GM23338 (cell line): ENCODE data around the gene RNF214.

Source experiments
- EZH2phosphoT487 ChIP-seq: fragments of 200-600 bp; sonication (generic); IDR thresholded peaks from one replicate; pipeline ENCODE4 v1.8.1; 2018; ENCODE audit warnings: antibody characterized with exemption; ENCODE audit not compliant: unreplicated experiment
- POLR2AphosphoS5 ChIP-seq: IDR thresholded peaks from 2 replicates; pipeline ENCODE4 v1.6.1; 2016; ENCODE audit warnings: antibody characterized with exemption, low read depth
- STAT1 ChIP-seq: IDR thresholded peaks from one replicate; pipeline ENCODE4 v1.6.1; 2016; ENCODE audit warnings: antibody characterized with exemption; ENCODE audit not compliant: unreplicated experiment
- TF ChIP-seq, protein P1 (sequence below): IDR thresholded peaks from one replicate; pipeline ENCODE4 v1.6.1; 2018; ENCODE audit warnings: antibody characterized with exemption; ENCODE audit not compliant: unreplicated experiment
- TF ChIP-seq, protein P2 (sequence below), 2 experiments: fragments of 200-600 bp in 1 of 2; sonication (generic) in 1 of 2; conservative IDR thresholded peaks; 2 replicates each; pipeline versions ENCODE4 v1.5.1 to v1.6.1; 2016 to 2017; ENCODE audit warnings: antibody characterized with exemption in 2 of 2, low read depth in 2 of 2, mild to moderate bottlenecking in 2 of 2, moderate library complexity in 1 of 2

DNA sequence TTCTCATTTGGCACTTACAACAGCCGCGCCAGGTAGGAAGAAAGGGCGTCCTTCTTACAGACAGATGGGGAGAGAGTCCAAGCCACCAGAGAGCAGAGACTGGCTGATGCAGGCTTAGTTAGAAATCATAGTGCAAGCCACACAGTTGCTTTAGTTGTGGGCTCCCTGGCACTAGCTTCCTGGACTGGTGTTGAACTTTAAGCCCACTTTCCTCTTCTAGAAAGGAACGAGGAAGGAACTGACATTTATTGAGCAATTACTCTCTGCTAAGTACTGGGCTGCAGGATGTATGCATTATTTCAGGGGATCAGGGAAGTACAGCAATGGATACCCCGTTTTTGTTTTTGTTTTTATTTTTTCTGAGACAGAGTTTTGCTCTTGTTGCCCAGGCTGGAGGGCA, 80.6 kb downstream of the RNF214 start:
- TF ChIP-seq, protein P1, sequence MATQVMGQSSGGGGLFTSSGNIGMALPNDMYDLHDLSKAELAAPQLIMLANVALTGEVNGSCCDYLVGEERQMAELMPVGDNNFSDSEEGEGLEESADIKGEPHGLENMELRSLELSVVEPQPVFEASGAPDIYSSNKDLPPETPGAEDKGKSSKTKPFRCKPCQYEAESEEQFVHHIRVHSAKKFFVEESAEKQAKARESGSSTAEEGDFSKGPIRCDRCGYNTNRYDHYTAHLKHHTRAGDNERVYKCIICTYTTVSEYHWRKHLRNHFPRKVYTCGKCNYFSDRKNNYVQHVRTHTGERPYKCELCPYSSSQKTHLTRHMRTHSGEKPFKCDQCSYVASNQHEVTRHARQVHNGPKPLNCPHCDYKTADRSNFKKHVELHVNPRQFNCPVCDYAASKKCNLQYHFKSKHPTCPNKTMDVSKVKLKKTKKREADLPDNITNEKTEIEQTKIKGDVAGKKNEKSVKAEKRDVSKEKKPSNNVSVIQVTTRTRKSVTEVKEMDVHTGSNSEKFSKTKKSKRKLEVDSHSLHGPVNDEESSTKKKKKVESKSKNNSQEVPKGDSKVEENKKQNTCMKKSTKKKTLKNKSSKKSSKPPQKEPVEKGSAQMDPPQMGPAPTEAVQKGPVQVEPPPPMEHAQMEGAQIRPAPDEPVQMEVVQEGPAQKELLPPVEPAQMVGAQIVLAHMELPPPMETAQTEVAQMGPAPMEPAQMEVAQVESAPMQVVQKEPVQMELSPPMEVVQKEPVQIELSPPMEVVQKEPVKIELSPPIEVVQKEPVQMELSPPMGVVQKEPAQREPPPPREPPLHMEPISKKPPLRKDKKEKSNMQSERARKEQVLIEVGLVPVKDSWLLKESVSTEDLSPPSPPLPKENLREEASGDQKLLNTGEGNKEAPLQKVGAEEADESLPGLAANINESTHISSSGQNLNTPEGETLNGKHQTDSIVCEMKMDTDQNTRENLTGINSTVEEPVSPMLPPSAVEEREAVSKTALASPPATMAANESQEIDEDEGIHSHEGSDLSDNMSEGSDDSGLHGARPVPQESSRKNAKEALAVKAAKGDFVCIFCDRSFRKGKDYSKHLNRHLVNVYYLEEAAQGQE: no peak
- TF ChIP-seq, protein P2, sequence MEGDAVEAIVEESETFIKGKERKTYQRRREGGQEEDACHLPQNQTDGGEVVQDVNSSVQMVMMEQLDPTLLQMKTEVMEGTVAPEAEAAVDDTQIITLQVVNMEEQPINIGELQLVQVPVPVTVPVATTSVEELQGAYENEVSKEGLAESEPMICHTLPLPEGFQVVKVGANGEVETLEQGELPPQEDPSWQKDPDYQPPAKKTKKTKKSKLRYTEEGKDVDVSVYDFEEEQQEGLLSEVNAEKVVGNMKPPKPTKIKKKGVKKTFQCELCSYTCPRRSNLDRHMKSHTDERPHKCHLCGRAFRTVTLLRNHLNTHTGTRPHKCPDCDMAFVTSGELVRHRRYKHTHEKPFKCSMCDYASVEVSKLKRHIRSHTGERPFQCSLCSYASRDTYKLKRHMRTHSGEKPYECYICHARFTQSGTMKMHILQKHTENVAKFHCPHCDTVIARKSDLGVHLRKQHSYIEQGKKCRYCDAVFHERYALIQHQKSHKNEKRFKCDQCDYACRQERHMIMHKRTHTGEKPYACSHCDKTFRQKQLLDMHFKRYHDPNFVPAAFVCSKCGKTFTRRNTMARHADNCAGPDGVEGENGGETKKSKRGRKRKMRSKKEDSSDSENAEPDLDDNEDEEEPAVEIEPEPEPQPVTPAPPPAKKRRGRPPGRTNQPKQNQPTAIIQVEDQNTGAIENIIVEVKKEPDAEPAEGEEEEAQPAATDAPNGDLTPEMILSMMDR (conservative IDR thresholded peaks at IDR 0.05; ENCODE audit: low read depth in 2 of 2): no peak
- TF ChIP-seq POLR2AphosphoS5 (no peak), EZH2phosphoT487 (no peak), STAT1 (no peak)
